ENCODE measurements around the gene PLCZ1. TPM values are rescaled to one million over a fixed set of nuclear protein-coding genes. Genes with fewer than 3 reads are reported as not detected.

Gene PLCZ1
- total and polyA plus RNA-seq, 4 donors: 0.42 TPM; not detected in 3

- no peaks in the 10 kb centered on the region for H3K27me3 ChIP-seq (ENCODE audit: control insufficient read depth in 4 of 4, insufficient read depth in 4 of 4, low read length in 3 of 4)
- no peaks in the 10 kb centered on the region for H3K9me3 ChIP-seq (ENCODE audit: control insufficient read depth in 4 of 4, low read length in 3 of 4)
- DNase-seq (ENCODE audit: low spot score): no peak
- H3K4me1 ChIP-seq (ENCODE audit: control insufficient read depth in 4 of 4, insufficient read depth in 4 of 4, low read length in 3 of 4): peaks cover 0 to 2% (median 0%) of the 10 kb centered on the region in 4 donors
- no peak overlapping the region for H3K4me3 ChIP-seq (ENCODE audit: low read depth in 1 of 3, low read length in 3 of 3)
- H3K36me3 ChIP-seq (ENCODE audit: control insufficient read depth in 4 of 4, insufficient read depth in 3 of 4, low read depth in 1 of 4, low read length in 3 of 4): peaks cover 0 to 15% (median 5%) of the 10 kb centered on the region in 4 donors
- WGBS: 89% methylated on average over 4 of the region's 4 CpGs
- no peak overlapping the region for H3K27ac ChIP-seq (ENCODE audit: low read depth in 1 of 2, low read length in 2 of 2)
- H3K9ac ChIP-seq (ENCODE audit: low read depth in 1 of 2, low read length in 2 of 2): no peak overlapping the region
- no peak for TF ChIP-seq ZBTB33 (IDR thresholded peaks at IDR 0.05)
- no peak for TF ChIP-seq FOXA2 (IDR thresholded peaks at IDR 0.05)
Observed at GRCh38 chr12:18640321-18640955, 97.4 kb downstream of the PLCZ1 start.

DNA sequence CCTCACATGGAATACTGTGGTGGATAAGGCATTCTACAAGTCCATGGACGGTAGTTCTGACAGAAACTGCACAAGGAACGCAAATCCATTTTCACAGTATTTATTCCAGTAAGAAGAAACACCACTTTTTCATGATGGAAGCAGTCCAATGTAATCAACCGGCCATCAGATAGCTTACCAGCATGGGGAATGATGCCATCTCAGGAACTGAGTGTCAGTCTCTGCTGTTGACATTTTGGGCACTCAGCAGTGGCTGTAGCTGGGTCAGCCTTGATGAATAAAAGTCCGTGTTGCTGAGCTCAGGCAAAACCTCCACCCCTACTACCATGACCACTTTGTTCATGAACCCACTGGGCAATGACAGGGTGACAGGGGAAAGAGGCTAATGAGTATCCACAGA lies 103.4 kb downstream of the PLCZ1 start:
- 38% methylated on average over 4 of the region's 4 CpGs for WGBS
- TF ChIP-seq YY1 (IDR thresholded peaks at IDR 0.05) (peak; percentile 52), HNF4A (conservative IDR thresholded peaks at IDR 0.05) (peak in 1 of 2 donors; percentile 33), CTCF (IDR thresholded peaks at IDR 0.05; ENCODE audit: low read depth, low read length, missing input control) (no peak), EGR1 (IDR thresholded peaks at IDR 0.05; ENCODE audit: low read depth in 2 of 2) (no peak), ZBTB33 (IDR thresholded peaks at IDR 0.05) (no peak), FOXA2 (IDR thresholded peaks at IDR 0.05) (peak; percentile 89), SP1 (IDR thresholded peaks at IDR 0.05) (no peak), RAD21 (IDR thresholded peaks at IDR 0.05) (no peak), RXRA (IDR thresholded peaks at IDR 0.05) (peak in 1 of 2 donors; percentile 34), HNF4G (IDR thresholded peaks at IDR 0.05) (no peak), NR2F2 (IDR thresholded peaks at IDR 0.05) (no peak), GABPA (IDR thresholded peaks at IDR 0.05 in 1 of 2, conservative IDR thresholded peaks at IDR 0.05 in 1 of 2) (no peak), JUND (IDR thresholded peaks at IDR 0.05) (no peak), TAF1 (conservative IDR thresholded peaks at IDR 0.05) (no peak), FOXA1 (IDR thresholded peaks at IDR 0.05) (peak; percentile 34)
- TF ChIP-seq, protein P1, sequence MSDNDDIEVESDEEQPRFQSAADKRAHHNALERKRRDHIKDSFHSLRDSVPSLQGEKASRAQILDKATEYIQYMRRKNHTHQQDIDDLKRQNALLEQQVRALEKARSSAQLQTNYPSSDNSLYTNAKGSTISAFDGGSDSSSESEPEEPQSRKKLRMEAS (IDR thresholded peaks at IDR 0.05): peak; percentile 29
- TF ChIP-seq, protein P2, sequence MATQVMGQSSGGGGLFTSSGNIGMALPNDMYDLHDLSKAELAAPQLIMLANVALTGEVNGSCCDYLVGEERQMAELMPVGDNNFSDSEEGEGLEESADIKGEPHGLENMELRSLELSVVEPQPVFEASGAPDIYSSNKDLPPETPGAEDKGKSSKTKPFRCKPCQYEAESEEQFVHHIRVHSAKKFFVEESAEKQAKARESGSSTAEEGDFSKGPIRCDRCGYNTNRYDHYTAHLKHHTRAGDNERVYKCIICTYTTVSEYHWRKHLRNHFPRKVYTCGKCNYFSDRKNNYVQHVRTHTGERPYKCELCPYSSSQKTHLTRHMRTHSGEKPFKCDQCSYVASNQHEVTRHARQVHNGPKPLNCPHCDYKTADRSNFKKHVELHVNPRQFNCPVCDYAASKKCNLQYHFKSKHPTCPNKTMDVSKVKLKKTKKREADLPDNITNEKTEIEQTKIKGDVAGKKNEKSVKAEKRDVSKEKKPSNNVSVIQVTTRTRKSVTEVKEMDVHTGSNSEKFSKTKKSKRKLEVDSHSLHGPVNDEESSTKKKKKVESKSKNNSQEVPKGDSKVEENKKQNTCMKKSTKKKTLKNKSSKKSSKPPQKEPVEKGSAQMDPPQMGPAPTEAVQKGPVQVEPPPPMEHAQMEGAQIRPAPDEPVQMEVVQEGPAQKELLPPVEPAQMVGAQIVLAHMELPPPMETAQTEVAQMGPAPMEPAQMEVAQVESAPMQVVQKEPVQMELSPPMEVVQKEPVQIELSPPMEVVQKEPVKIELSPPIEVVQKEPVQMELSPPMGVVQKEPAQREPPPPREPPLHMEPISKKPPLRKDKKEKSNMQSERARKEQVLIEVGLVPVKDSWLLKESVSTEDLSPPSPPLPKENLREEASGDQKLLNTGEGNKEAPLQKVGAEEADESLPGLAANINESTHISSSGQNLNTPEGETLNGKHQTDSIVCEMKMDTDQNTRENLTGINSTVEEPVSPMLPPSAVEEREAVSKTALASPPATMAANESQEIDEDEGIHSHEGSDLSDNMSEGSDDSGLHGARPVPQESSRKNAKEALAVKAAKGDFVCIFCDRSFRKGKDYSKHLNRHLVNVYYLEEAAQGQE (IDR thresholded peaks at IDR 0.05): no peak
- TF ChIP-seq, protein P3, sequence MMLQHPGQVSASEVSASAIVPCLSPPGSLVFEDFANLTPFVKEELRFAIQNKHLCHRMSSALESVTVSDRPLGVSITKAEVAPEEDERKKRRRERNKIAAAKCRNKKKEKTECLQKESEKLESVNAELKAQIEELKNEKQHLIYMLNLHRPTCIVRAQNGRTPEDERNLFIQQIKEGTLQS (IDR thresholded peaks at IDR 0.05): no peak
- no peak overlapping the region for H3K4me3 ChIP-seq (ENCODE audit: low read depth in 1 of 3, low read length in 3 of 3)
- no peaks in the 10 kb centered on the region for H3K9me3 ChIP-seq (ENCODE audit: control insufficient read depth in 4 of 4, low read length in 3 of 4)
- no peaks in the 10 kb centered on the region for H3K36me3 ChIP-seq (ENCODE audit: control insufficient read depth in 4 of 4, insufficient read depth in 3 of 4, low read depth in 1 of 4, low read length in 3 of 4)
- DNase-seq (ENCODE audit: low spot score): no peak
- H3K27me3 ChIP-seq (ENCODE audit: control insufficient read depth in 4 of 4, insufficient read depth in 4 of 4, low read length in 3 of 4): no peaks in the 10 kb centered on the region
- H3K27ac ChIP-seq (ENCODE audit: low read depth in 1 of 2, low read length in 2 of 2): no peak overlapping the region
- H3K9ac ChIP-seq (ENCODE audit: low read depth in 1 of 2, low read length in 2 of 2): no peak overlapping the region
- peaks cover 0 to 6% (median under 1%) of the 10 kb centered on the region in 4 donors for H3K4me1 ChIP-seq (ENCODE audit: control insufficient read depth in 4 of 4, insufficient read depth in 4 of 4, low read length in 3 of 4)
